Mucosa of stomach (tissue), 1 donor: ENCODE data around the gene SIPA1L2.
"Not testable (repeated sequence)": the region's sequence is repeated elsewhere in the genome, so short reads cannot be mapped to it uniquely, and the experiment has no call there.

ENCODE experiments used
- H3K27me3 ChIP-seq: one replicate; pipeline ENCODE4 v1.7.0; 2013; ENCODE audit warnings: mild to moderate bottlenecking, low read length; ENCODE audit not compliant: control insufficient read depth, insufficient read depth
- H3K36me3 ChIP-seq: one replicate; pipeline ENCODE4 v1.7.0; 2013; ENCODE audit warnings: low read length; ENCODE audit not compliant: control insufficient read depth, insufficient read depth
- H3K4me1 ChIP-seq: one replicate; pipeline ENCODE4 v1.7.0; 2013; ENCODE audit warnings: mild to moderate bottlenecking, low read length; ENCODE audit not compliant: control insufficient read depth, insufficient read depth
- H3K4me3 ChIP-seq: one replicate; pipeline ENCODE4 v1.7.0; 2013; ENCODE audit warnings: low read length
- H3K9ac ChIP-seq: one replicate; pipeline ENCODE4 v1.7.0; 2013; ENCODE audit warnings: mild to moderate bottlenecking, low read length, moderate library complexity
- H3K9me3 ChIP-seq: one replicate; pipeline ENCODE4 v1.7.0; 2013; ENCODE audit warnings: mild to moderate bottlenecking, low read length, moderate library complexity; ENCODE audit not compliant: control insufficient read depth
- donor health status: Pancreatic carcinoma.

SIPA1L2 gene

GRCh38 chr1:232625319-232625868, 4.5 kb downstream of the SIPA1L2 start:
- Histone ChIP-seq H3K36me3 (no peaks in the 10 kb centered on the region), H3K4me1 (peaks cover 19% of the 10 kb centered on the region), H3K4me3 (no peak overlapping the region), H3K9ac (no peak overlapping the region), H3K9me3 (no peaks in the 10 kb centered on the region), H3K27me3 (peaks cover 7% of the 10 kb centered on the region)

- H3K27me3 ChIP-seq, result peaks cover 7% of the 10 kb centered on the region
- no peaks in the 10 kb centered on the region for H3K9me3 ChIP-seq
- H3K4me3 ChIP-seq, result no peak overlapping the region
- H3K4me1 ChIP-seq, result peaks cover 21% of the 10 kb centered on the region
- H3K36me3 ChIP-seq, result no peaks in the 10 kb centered on the region
- H3K9ac ChIP-seq, result no peak overlapping the region
Measured at GRCh38 chr1:232624546-232625281, 5.2 kb downstream of the SIPA1L2 start.

GRCh38 chr1:232622981-232623380, 7.0 kb downstream of the SIPA1L2 start:
- no peak overlapping the region for H3K9ac ChIP-seq

GRCh38 chr1:232622378-232622777, 7.6 kb downstream of the SIPA1L2 start:
- H3K9me3 ChIP-seq, result no peaks in the 10 kb centered on the region
- H3K27me3 ChIP-seq, result no peaks in the 10 kb centered on the region
- no peaks in the 10 kb centered on the region for H3K36me3 ChIP-seq
- H3K9ac ChIP-seq, result no peak overlapping the region
- H3K4me3 ChIP-seq, result no peak overlapping the region
- H3K4me1 ChIP-seq, result peaks cover 15% of the 10 kb centered on the region

More at GRCh38 chr1:232622981-232623380, 7.0 kb downstream of the SIPA1L2 start:
- no peaks in the 10 kb centered on the region for H3K36me3 ChIP-seq
- no peaks in the 10 kb centered on the region for H3K9me3 ChIP-seq
- H3K4me3 ChIP-seq, result no peak overlapping the region
- H3K4me1 ChIP-seq, result peaks cover 15% of the 10 kb centered on the region
- no peaks in the 10 kb centered on the region for H3K27me3 ChIP-seq

- Histone ChIP-seq H3K4me3 (no peak overlapping the region), H3K36me3 (no peaks in the 10 kb centered on the region), H3K4me1 (peaks cover 15% of the 10 kb centered on the region), H3K27me3 (no peaks in the 10 kb centered on the region), H3K9me3 (no peaks in the 10 kb centered on the region), H3K9ac (no peak overlapping the region)
Measured at GRCh38 chr1:232621050-232621449, 8.9 kb downstream of the SIPA1L2 start.

- Histone ChIP-seq H3K4me1 (peaks cover 15% of the 10 kb centered on the region), H3K9ac (no peak overlapping the region), H3K9me3 (no peaks in the 10 kb centered on the region), H3K36me3 (no peaks in the 10 kb centered on the region), H3K27me3 (no peaks in the 10 kb centered on the region), H3K4me3 (no peak overlapping the region)
Measured at GRCh38 chr1:232620356-232620969, 9.5 kb downstream of the SIPA1L2 start.

- H3K9me3 ChIP-seq, result no peaks in the 10 kb centered on the region
- no peak overlapping the region for H3K9ac ChIP-seq
- no peaks in the 10 kb centered on the region for H3K27me3 ChIP-seq
- no peaks in the 10 kb centered on the region for H3K36me3 ChIP-seq
- peaks cover 6% of the 10 kb centered on the region for H3K4me1 ChIP-seq
- H3K4me3 ChIP-seq, result no peak overlapping the region
Measured at GRCh38 chr1:232617237-232617636, 12.7 kb downstream of the SIPA1L2 start.

- no peak overlapping the region for H3K4me3 ChIP-seq
- H3K9ac ChIP-seq, result no peak overlapping the region
- H3K27me3 ChIP-seq, result no peaks in the 10 kb centered on the region
- H3K4me1 ChIP-seq, result peaks cover 1% of the 10 kb centered on the region
- no peaks in the 10 kb centered on the region for H3K36me3 ChIP-seq
- H3K9me3 ChIP-seq, result no peaks in the 10 kb centered on the region
Measured at GRCh38 chr1:232615306-232615800, 14.6 kb downstream of the SIPA1L2 start.

- H3K4me3 ChIP-seq, result no peak overlapping the region
- H3K4me1 ChIP-seq, result no peaks in the 10 kb centered on the region
- no peaks in the 10 kb centered on the region for H3K27me3 ChIP-seq
- H3K9me3 ChIP-seq, result no peaks in the 10 kb centered on the region
- H3K36me3 ChIP-seq, result no peaks in the 10 kb centered on the region
- no peak overlapping the region for H3K9ac ChIP-seq
Measured at GRCh38 chr1:232614811-232615210, 15.1 kb downstream of the SIPA1L2 start.

GRCh38 chr1:232613752-232614381, 16.1 kb downstream of the SIPA1L2 start:
- Histone ChIP-seq H3K9ac (no peak overlapping the region), H3K4me1 (no peaks in the 10 kb centered on the region), H3K4me3 (no peak overlapping the region), H3K27me3 (no peaks in the 10 kb centered on the region), H3K36me3 (no peaks in the 10 kb centered on the region), H3K9me3 (no peaks in the 10 kb centered on the region)

GRCh38 chr1:232612836-232613235, 17.1 kb downstream of the SIPA1L2 start:
- not testable (repeated sequence) for H3K9me3 ChIP-seq, H3K9ac ChIP-seq, H3K27me3 ChIP-seq, H3K36me3 ChIP-seq, H3K4me1 ChIP-seq, H3K4me3 ChIP-seq

GRCh38 chr1:232611834-232612233, 18.1 kb downstream of the SIPA1L2 start:
- Histone ChIP-seq H3K9me3 (no peaks in the 10 kb centered on the region), H3K9ac (no peak overlapping the region), H3K4me3 (no peak overlapping the region), H3K27me3 (no peaks in the 10 kb centered on the region), H3K36me3 (no peaks in the 10 kb centered on the region), H3K4me1 (no peaks in the 10 kb centered on the region)
